AG04449 (cell line): ENCODE results near the gene ZNF276.

Experiments
- CTCF ChIA-PET: fragments of 350-600 bp; formaldehyde crosslinking; extraction: SDS; loops from one replicate; lab custom pipeline; 2021; ENCODE audit warnings: antibody characterized with exemption; lab: Yijun Ruan, JAX
- POLR2A ChIA-PET: fragments of 400-600, 350-600 bp; formaldehyde crosslinking; extraction: SDS; loops from one replicate; lab custom pipeline; 2020; ENCODE audit warnings: antibody characterized with exemption, inconsistent platforms; lab: Yijun Ruan, JAX
- DNase-seq: peaks from one replicate; pipeline ENCODE4 v3.0.0-alpha.2; 2010; ENCODE audit warnings: low read depth, low spot score
- H3K4me3 ChIP-seq: 2 replicates; pipeline ENCODE4 v1.5.1; 2011; ENCODE audit warnings: low read depth, mild to moderate bottlenecking, control low read depth, low read length
- CTCF ChIP-seq: IDR thresholded peaks from one replicate; pipeline ENCODE4 v1.5.1; 2011; ENCODE audit warnings: mild to moderate bottlenecking, moderate library complexity, low read length, control low read depth, inconsistent platforms; ENCODE audit not compliant: insufficient read depth; ENCODE audit errors: missing control alignments

The ZNF276 gene

DNA sequence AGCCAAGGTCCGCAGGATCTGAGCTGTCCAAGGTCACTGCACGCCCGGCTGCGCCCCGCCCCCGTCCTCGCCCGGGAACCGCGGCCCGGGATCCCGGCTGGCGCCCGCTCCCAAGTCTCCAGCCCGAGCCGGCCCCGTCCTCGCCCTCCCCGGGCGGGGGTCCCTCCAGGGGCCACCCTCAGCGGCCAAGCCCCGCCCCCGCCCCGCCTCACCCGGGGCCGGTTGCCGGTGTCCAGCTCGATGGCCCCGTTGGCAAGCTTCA, 855 bp upstream of the ZNF276 start:
- no peak for DNase-seq
- CTCF ChIA-PET: interaction anchor here (1.7 to 5.6 kb wide), 2 partner anchors 14 to 20 kb away, joined by 15 to 30 read pairs; partner anchors contain the start of gene SPATA2L
- POLR2A ChIA-PET: interaction anchor here (0.9 kb wide), 1 partner anchor 20 kb away, joined by 5 read pairs; no protein-coding TSS in a partner anchor
- peak overlapping the region; percentile 83 for H3K4me3 ChIP-seq
- no peak for TF ChIP-seq CTCF

DNA sequence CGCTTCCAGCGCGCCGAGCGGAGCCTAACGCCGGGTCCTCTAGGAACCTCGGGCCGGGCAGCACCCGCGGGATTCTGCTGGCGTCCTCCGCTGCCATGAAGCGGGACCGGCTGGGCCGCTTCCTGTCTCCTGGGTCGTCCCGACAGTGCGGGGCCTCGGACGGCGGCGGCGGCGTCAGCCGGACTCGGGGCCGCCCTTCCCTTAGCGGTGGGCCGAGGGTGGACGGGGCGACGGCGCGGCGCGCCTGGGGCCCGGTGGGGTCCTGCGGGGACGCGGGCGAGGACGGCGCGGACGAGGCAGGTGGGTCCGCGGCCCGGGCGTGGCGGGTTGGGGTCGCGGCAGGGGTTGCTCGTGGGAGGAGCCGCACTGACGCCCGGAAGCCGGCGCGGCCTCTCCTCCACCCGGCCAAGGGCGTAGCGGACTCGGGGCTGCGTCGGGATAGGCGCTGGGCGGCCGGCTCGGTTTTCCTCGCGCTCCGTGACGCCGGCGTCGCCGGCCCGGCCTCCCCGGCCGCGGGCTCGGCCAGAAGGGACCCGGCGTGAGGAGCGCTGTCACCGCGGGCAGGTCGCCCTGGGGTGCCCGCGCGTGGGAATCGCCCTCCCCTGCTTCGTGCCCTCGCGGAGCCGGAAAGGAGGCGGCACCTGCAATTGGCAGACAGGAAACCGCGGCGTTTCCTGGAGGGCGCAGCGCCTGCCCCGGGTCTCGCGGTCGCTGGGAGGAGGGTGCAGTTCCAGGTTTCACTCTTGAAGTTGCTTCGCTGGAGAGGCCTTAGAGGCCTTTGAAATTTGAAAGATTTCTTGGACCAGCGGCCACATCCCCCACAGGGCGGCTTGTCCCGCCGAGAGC, 432 bp downstream of the ZNF276 start:
- H3K4me3 ChIP-seq: peak overlapping the region; percentile 83
- CTCF ChIA-PET: no interaction called here
- POLR2A ChIA-PET: no interaction called here
- no peak for TF ChIP-seq CTCF
- DNase-seq: no peak

- CTCF ChIA-PET: no interaction called here
- POLR2A ChIA-PET: no interaction called here
- DNase-seq: no peak
- H3K4me3 ChIP-seq: peak overlapping the region; percentile 83
- TF ChIP-seq CTCF: no peak
Observed at GRCh38 chr16:89722392-89723278, 1.3 kb downstream of the ZNF276 start.

DNA sequence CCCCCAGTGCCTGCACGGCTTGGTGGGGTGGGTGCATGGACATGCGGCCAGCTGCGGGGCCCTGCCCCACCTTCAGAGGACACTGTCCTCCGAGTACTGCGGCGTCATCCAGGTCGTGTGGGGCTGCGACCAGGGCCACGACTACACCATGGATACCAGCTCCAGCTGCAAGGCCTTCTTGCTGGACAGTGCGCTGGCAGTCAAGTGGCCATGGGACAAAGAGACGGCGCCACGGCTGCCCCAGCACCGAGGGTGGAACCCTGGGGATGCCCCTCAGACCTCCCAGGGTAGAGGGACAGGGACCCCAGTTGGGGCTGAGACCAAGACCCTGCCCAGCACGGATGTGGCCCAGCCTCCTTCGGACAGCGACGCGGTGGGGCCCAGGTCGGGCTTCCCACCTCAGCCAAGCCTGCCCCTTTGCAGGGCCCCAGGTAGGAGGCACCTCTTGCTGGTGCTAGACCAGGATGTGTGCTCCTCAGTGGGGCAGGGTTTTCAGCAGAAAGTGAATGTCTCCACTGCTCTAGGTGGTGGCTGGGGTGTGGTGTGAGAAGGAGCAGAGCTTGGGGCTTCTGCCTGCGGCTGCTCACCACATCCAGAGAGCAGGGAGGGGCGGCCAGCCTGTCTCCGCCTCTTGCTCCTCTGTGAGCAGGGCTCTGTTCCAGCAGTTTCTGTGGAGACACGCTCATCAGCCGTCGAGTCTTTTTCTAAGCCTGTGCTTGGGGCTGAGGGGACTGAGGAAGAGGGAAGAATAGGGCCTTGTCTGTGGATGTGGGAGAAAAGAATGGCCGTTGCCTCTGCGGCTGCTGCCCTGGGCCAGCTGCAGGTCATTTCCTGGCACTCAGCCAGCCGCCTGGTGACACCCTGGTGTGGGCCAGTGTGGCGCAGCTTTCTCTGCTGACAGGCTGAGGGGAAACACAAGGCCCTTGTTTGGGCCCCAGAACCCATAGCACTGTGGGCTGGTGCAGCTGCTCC, 2.2 kb downstream of the ZNF276 start:
- CTCF ChIA-PET: interaction anchor here (0.7 to 2.2 kb wide), 4 partner anchors 16 to 187 kb away, joined by 3 to 8 read pairs (median 4); partner anchors contain the start of gene SPATA2L
- peak overlapping the region; percentile 12; the same call in 1 of the 2 replicates for H3K4me3 ChIP-seq
- POLR2A ChIA-PET: no interaction called here
- no peak for DNase-seq
- no peak for TF ChIP-seq CTCF

DNA sequence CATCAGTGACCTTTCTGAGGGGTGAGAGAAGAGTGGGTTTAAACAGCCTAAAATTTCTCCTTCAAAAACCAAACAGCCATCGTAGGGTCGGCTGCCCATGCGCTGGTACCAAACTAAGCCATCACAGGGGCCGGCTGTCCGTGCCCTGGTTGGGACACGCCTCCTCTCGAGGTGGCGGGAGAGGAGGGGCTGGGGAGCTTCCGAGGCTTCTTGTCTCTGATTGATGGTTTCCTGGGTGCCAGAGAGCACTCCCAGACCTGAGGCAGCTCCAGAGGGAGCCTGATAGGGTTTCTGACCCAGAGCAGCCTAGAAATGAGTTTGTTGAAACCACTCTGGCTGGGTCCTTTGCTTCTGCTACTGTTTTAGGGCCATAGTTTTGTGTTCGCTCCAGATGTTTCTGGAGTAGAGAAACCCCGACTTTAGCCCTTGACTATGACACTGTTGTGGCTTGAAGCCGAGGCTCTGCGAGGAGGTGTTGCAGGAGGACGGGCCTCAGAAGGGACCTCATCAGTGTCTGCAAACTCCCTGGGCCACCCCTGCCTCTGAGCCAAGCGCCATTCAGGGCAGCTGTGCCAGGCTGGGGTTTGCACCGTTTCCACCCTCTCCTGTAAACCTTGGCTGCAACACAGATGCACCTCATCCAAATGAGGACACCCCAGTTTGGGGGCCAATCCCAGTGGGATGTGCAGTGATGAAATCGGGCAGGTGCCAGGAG, 6.2 kb downstream of the ZNF276 start:
- no peak overlapping the region for H3K4me3 ChIP-seq
- TF ChIP-seq CTCF: no peak
- ChIA-PET CTCF (interaction anchor here (1.2 kb wide), 1 partner anchor 28 kb away, joined by 3 read pairs; no protein-coding TSS in a partner anchor), POLR2A (no interaction called here)
- no peak for DNase-seq
